ENCODE measurements around the gene EHBP1.

- TF ChIP-seq EP300 (IDR thresholded peaks at IDR 0.05; ENCODE audit: borderline replicate concordance): no peak
- no peak for TF ChIP-seq YY1 (IDR thresholded peaks at IDR 0.05; ENCODE audit: low read depth)
- no peak for TF ChIP-seq CEBPB (IDR thresholded peaks at IDR 0.05)
- no peak for TF ChIP-seq EGR1 (IDR thresholded peaks at IDR 0.05)
- no peak for TF ChIP-seq USF1 (IDR thresholded peaks at IDR 0.05)
- no peak for TF ChIP-seq TEAD4 (IDR thresholded peaks at IDR 0.05)
- no peak for TF ChIP-seq RAD21 (IDR thresholded peaks at IDR 0.05; ENCODE audit: low read depth)
- TF ChIP-seq ZBTB7A (IDR thresholded peaks at IDR 0.05; ENCODE audit: low read depth): no peak
- TF ChIP-seq MAX (IDR thresholded peaks at IDR 0.05): no peak
- no peak for TF ChIP-seq TCF12 (IDR thresholded peaks at IDR 0.05; ENCODE audit: low read depth)
- TF ChIP-seq REST (IDR thresholded peaks at IDR 0.05; ENCODE audit: low read depth): no peak
- no peak for TF ChIP-seq FOXM1 (IDR thresholded peaks at IDR 0.05; ENCODE audit: borderline replicate concordance, low read depth)
- no peak for TF ChIP-seq CREB1 (IDR thresholded peaks at IDR 0.05; ENCODE audit: low read depth)
- TF ChIP-seq TAF1 (IDR thresholded peaks at IDR 0.05; ENCODE audit: low read depth): no peak
These were observed 169.4 kb downstream of the EHBP1 start for GRCh38 chr2:62874881-62875383.
